GM21528 (cell line): ENCODE results near the gene LTA.
"Not testable (repeated sequence)": the region's sequence is repeated elsewhere in the genome, so short reads cannot be mapped to it uniquely, and the experiment has no call there.

ENCODE experiments used
- ATAC-seq: cut with Tn5 transposase; IDR thresholded peaks from one replicate; pipeline ENCODE4 v1.9.1; 2021; ENCODE audit warnings: mild to moderate bottlenecking, moderate library complexity; ENCODE audit not compliant: unreplicated experiment, low FRiP score

Gene LTA

GRCh38 chr6:31586008-31586407 is 13.9 kb downstream of the LTA start, which contains the start of gene LST1:
Gene LST1, plus strand, starts transcription at chr6:31586277. Its CDS starts 1,023 bp downstream, at chr6:31587300.
- ATAC-seq: no peak

GRCh38 chr6:31586599-31587281 is 14.7 kb downstream of the LTA start:
- no peak for ATAC-seq

- no peak for ATAC-seq
These were observed 16.0 kb downstream of the LTA start for GRCh38 chr6:31587791-31588777.

GRCh38 chr6:31588871-31589650 is 17.0 kb downstream of the LTA start:
- no peak for ATAC-seq

GRCh38 chr6:31590691-31591090 is 18.6 kb downstream of the LTA start:
- not testable (repeated sequence) for ATAC-seq

- ATAC-seq: no peak
These were observed 20.3 kb downstream of the LTA start for GRCh38 chr6:31592396-31592771.

- ATAC-seq: no peak
These were observed 24.9 kb downstream of the LTA start for GRCh38 chr6:31597006-31597405.

- no peak for ATAC-seq
These were observed 35.2 kb downstream of the LTA start for GRCh38 chr6:31607317-31607716.

- no peak for ATAC-seq
These were observed 37.7 kb downstream of the LTA start for GRCh38 chr6:31609519-31610406.

GRCh38 chr6:31610968-31611367 is 38.9 kb downstream of the LTA start:
- ATAC-seq: no peak

- no peak for ATAC-seq
These were observed 42.1 kb downstream of the LTA start for GRCh38 chr6:31614075-31614619.

- no peak for ATAC-seq
These were observed 42.8 kb downstream of the LTA start, which contains the start of gene AIF1 for GRCh38 chr6:31614684-31615578. Gene AIF1, plus strand, starts transcription at chr6:31615234. Its CDS starts 96 bp downstream, at chr6:31615330.

- ATAC-seq: no peak
These were observed 43.7 kb downstream of the LTA start for GRCh38 chr6:31615748-31616147.

- ATAC-seq: no peak
These were observed 44.9 kb downstream of the LTA start for GRCh38 chr6:31617010-31617409.

- peak; percentile 80 for ATAC-seq
These were observed 47.9 kb downstream of the LTA start for GRCh38 chr6:31619805-31620585.

GRCh38 chr6:31620586-31621319 is 48.7 kb downstream of the LTA start, which contains the start of gene PRRC2A:
Gene PRRC2A, plus strand, starts transcription at chr6:31620715. Its CDS starts 2,075 bp downstream, at chr6:31622790.
- no peak for ATAC-seq
